Putamen (tissue), 1 donor: Measurements from ENCODE around the gene CREB1.
"Not testable (repeated sequence)": the region's sequence is repeated elsewhere in the genome, so short reads cannot be mapped to it uniquely, and the experiment has no call there.

ENCODE experiments used
- DNase-seq: peaks from one replicate; pipeline ENCODE4 v3.0.0-alpha.2; 2016; ENCODE audit warnings: low spot score

Gene CREB1

GRCh38 chr2:207617011-207617671, 87.4 kb downstream of the CREB1 start:
- DNase-seq, result no peak

- DNase-seq, result no peak
These were observed 90.0 kb downstream of the CREB1 start for GRCh38 chr2:207619764-207620203.

DNA sequence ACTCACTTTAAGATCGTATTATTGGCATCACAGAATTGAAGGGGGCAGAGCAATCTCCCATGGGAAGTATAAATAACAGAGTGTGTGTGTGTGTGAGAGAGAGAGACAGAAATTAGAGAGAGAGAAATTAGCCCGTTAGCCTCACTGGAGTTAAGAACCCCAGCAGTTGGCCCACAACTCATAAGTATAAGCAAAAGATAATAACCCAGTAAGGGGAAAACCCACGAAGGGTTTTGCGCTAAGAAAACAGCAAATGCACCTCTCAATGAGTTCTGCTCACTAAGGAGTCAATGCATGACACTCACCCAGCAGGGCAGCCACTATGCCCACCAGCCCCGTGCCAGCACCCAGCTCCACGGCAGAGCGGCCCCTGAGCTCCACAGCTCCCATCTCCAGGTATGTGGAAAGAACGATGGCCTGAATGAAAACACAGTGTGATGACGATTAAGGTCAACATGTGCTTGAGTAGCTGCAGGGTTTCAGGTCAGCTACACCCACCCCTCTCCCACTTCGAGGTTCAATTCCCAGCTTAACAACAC, 91.8 kb downstream of the CREB1 start:
- DNase-seq, result no peak

GRCh38 chr2:207624185-207625013, 94.6 kb downstream of the CREB1 start:
- DNase-seq, result peak; percentile 65

DNA sequence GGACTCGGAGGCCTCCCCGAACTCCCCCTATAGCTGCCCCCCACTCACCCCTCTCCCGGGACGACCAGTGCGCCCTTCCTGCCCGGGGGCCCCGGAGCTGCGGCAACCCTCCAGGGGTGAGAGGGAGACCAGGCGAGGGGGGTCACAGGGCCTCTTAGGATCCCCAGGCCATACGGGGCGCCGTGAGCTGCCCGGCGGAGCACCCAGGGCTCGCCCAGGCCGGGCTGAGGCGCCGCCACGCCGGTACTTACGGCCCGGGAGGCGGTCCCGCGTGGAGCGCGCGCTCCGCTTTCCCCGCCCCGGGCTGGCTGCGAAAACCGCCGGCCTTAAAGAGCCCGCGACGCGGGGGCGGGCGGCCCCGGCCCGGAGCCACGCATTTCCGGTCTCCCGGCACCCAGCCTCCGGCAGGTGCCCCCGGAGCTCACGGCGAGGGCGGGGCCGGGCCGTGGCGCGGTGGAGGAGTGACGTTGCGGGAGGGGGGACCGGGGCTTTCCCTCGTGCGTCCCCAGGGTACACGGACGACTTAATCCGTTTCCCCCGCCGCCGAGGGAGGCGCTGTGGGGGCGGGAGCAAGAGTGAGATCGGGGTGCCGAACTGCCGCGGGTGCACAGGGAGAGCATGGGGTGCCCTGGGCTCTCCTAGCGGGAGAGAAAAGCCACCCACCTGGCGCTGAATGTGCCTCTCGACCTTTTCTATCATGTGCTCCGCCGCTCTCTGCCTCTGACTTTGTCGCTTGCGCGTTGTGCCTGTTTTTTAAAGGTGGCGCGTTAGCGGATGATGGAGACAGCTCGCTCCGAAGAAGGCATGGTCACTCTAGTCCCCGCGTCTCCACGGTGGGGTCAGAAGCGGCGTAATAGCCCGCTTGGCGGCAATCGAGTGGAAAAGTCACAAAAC, 95.5 kb downstream of the CREB1 start, which contains the start of gene METTL21A:
METTL21A (minus strand) TSS at position 381 of the 894 bp plus-strand sequence. CDS start 1,019 bp downstream, outside the sequence.
- DNase-seq, result peak; percentile 91

GRCh38 chr2:207629553-207629952, 99.8 kb downstream of the CREB1 start:
- DNase-seq, result no peak

DNA sequence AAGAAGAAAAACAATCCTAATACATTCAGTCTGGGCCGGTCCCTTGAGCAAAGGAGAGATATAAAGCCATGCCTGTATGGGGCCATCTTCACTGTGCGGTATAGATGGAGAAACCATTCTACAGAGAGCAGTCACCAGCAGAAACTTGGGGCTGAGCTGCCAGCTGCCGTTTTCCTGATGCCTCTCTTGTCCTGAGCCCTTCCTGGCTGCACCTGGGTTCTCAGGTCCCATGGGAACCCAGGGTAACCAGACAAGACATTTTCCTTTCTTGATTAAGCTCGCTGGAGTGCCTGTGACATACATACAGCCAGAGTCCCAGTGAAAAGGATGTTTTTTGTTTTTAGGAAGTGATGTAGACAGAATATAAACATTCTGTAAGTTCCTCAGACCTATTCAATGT, 100.7 kb downstream of the CREB1 start:
- DNase-seq, result no peak

- DNase-seq, result no peak
These were observed 103.1 kb downstream of the CREB1 start for GRCh38 chr2:207632575-207633493.

DNA sequence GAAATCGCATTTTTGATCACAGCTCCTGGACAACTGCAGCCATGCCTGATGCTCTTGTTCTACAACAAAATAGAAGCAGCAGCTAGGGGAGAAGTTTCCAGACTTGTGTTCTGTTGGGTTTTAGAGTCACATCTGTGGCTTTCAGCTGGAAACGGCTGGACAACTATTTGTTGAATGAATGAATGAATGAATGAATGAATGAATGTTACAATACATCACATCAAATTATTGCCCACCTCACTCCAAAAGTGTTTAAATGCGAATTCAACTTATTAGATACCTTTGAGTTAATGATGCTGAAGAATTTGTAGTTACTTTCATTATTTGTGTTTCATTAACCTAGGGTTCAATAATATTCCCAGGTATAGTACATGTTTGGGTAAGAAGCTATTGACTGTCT, 103.9 kb downstream of the CREB1 start:
- DNase-seq, result no peak

- DNase-seq, result no peak
These were observed 105.9 kb downstream of the CREB1 start for GRCh38 chr2:207635468-207636200.

DNA sequence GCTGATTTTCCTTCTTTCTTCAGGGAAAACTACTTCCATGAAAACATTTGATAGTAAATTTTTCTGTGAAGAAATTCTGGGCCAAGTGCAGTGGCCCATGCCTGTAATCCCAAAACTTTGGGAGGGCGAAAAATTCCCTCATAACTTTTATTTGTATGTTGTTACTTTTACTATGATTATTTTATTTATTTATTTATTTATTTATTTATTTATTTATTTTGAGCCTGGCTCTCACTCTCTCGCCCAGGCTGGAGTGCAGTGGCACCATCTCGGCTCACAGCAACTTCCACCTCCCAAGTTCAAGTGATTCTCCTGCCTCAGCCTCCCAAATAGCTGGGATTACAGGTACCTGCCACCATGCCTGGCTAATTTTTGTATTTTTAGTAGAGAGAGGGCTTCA, 109.5 kb downstream of the CREB1 start:
- not testable (repeated sequence) for DNase-seq

DNA sequence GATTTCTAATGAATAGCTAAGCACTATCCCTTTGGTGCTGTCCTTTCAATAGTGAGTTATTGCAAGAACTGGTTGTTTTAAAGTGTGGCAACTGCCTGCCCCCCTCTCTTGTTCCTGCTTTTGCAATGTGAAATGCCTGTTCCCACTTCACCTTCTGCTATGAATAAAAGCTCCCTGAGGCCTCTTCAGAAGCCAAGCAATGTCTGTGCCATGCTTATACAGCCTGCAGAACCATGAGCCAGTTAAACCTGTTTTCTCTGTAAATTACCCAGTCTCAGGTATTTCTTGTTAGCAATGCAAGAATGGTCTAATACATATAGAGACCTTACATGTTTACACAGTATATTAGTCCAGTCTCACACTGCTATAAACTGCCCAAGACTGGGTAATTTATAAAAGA, 110.4 kb downstream of the CREB1 start:
- DNase-seq, result no peak

- no peak for DNase-seq
These were observed 110.9 kb downstream of the CREB1 start for GRCh38 chr2:207640661-207641060.

DNA sequence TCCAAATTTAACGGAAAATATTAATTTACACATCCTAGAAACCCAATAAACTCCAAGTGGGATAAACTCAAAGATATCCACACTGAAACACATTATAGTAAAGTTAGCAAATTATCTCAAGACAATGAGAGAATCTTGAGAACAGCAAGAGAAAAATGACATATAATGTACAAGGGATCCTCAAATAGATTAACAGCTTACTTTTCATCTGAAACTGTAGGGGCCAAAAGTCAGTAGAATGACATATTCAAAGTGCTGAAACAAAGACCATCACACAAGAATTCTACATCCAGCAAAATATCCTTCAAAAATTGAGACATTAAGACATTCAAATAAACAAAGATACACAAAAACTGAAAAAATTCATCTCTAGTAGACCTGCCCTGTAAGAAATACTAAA, 114.1 kb downstream of the CREB1 start:
- DNase-seq, result no peak

GRCh38 chr2:207646582-207646981, 116.8 kb downstream of the CREB1 start:
- not testable (repeated sequence) for DNase-seq
